Liver (tissue), 3 donors: ENCODE results near the gene ZNF777.
"Not testable (repeated sequence)": the region's sequence is repeated elsewhere in the genome, so short reads cannot be mapped to it uniquely, and the experiment has no call there.

Experiments used
- CTCF ChIP-seq: fragments of 150-350 bp; IDR thresholded peaks from 2 replicates; pipeline ENCODE4 v1.5.1; 2017; ENCODE audit warnings: improper control_type of control experiment, low read depth, low read length; ENCODE audit not compliant: missing input control
- HNF4A ChIP-seq, 2 donors: conservative IDR thresholded peaks; 2 replicates each; pipeline ENCODE4 v1.6.1; 2016; ENCODE audit warnings: antibody characterized with exemption in 2 of 2, mild to moderate bottlenecking in 2 of 2
- donor health status: healthy.
- donor health status: healthy.

- TF ChIP-seq CTCF; HNF4A (conservative IDR thresholded peaks at IDR 0.05): not testable (repeated sequence)
Measured at GRCh38 chr7:149446026-149446425, 14.8 kb downstream of the ZNF777 start.
